AG04449 (cell line): ENCODE results near the gene LIF.

Source experiments
- CTCF ChIA-PET: fragments of 350-600 bp; formaldehyde crosslinking; extraction: SDS; loops from one replicate; lab custom pipeline; 2021; ENCODE audit warnings: antibody characterized with exemption; lab: Yijun Ruan, JAX
- POLR2A ChIA-PET: fragments of 400-600, 350-600 bp; formaldehyde crosslinking; extraction: SDS; loops from one replicate; lab custom pipeline; 2020; ENCODE audit warnings: antibody characterized with exemption, inconsistent platforms; lab: Yijun Ruan, JAX
- DNase-seq: peaks from one replicate; pipeline ENCODE4 v3.0.0-alpha.2; 2010; ENCODE audit warnings: low read depth, low spot score
- H3K4me3 ChIP-seq: 2 replicates; pipeline ENCODE4 v1.5.1; 2011; ENCODE audit warnings: low read depth, mild to moderate bottlenecking, control low read depth, low read length
- TF ChIP-seq, protein P1 (sequence below): IDR thresholded peaks from one replicate; pipeline ENCODE4 v1.5.1; 2011; ENCODE audit warnings: mild to moderate bottlenecking, moderate library complexity, low read length, control low read depth, inconsistent platforms; ENCODE audit not compliant: insufficient read depth; ENCODE audit errors: missing control alignments

Gene LIF

DNA sequence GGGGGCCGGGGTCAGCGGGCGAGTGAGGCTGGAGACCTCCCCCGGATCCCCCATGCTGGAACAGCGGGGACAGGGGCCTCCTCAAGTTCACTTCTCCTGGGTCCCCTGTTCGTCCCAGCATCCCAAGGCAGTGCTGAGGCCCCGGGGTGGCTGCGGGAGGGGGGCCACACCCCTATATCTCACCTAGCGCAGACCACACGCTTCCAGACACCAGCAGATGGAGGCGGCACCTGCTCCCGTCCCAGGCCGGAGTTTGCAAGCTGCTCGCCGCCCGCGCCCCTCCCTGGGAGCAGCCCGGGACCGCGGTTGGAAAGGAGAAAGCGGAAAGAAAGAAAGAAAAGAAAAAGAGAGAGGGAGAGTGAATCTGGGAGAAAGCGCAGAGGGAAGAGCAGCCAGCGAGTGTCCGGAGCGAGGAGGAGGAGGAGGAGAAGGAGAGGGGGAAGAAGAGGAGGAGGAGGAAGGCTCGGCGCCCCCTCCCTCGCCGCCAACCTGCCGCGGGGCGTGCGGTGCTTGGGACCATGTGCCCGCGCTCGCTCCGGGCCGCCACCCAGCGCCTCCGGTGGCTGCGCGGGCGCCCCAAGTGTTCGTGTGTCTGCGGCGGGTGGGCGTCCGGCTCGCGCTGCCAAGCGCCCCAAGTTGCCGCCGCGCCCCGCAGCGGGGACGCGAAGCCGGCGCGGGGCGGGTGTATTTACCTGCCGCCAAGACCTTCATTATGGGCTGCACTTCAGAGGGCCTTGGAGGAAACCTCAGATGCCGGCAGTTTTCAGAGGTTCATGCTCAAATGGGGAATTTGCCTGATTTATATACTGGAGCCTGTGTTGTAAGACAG is at the start of gene LIF:
LIF (minus strand) TSS at position 775 of the 829 bp plus-strand sequence; CDS start at position 711, 64 bp downstream.
- ChIA-PET CTCF (interaction anchor here (1.0 to 3.8 kb wide), 4 partner anchors 8 to 142 kb away, joined by 3 to 19 read pairs (median 4); no protein-coding TSS in a partner anchor), POLR2A (interaction anchor here (0.6 to 1.5 kb wide), 4 partner anchors 11 to 882 kb away, joined by 3 to 8 read pairs (median 6); no protein-coding TSS in a partner anchor)
- DNase-seq, result no peak
- TF ChIP-seq, protein P1, sequence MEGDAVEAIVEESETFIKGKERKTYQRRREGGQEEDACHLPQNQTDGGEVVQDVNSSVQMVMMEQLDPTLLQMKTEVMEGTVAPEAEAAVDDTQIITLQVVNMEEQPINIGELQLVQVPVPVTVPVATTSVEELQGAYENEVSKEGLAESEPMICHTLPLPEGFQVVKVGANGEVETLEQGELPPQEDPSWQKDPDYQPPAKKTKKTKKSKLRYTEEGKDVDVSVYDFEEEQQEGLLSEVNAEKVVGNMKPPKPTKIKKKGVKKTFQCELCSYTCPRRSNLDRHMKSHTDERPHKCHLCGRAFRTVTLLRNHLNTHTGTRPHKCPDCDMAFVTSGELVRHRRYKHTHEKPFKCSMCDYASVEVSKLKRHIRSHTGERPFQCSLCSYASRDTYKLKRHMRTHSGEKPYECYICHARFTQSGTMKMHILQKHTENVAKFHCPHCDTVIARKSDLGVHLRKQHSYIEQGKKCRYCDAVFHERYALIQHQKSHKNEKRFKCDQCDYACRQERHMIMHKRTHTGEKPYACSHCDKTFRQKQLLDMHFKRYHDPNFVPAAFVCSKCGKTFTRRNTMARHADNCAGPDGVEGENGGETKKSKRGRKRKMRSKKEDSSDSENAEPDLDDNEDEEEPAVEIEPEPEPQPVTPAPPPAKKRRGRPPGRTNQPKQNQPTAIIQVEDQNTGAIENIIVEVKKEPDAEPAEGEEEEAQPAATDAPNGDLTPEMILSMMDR, result peak; percentile 30
- peak within 1 kb of the TSS; percentile 75 for H3K4me3 ChIP-seq

DNA sequence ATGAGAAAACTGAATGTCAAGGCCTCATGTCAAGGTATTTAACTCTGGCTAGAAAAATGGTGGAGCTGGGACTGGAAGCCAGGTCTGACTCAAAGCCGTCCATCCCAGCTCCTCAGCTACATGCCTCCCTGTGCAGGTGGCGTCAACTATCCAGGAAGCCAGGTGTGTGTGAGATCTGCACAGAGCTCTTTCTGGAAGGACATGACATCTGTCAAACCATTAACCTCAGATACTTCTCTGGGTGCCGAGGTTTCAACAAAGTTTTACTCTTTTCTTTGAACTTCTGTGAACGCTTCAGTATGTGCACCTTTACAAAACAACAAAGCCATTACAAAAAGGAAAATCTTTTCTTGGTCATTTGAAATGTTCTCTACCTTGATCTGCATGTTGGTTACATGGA is 49.8 kb upstream of the LIF start:
- POLR2A ChIA-PET, result no interaction called here
- CTCF ChIA-PET, result interaction anchor here (0.8 to 9.9 kb wide), 5 partner anchors 7 to 91 kb away, joined by 3 to 79 read pairs (median 3); partner anchors contain the start of gene CASTOR1
- no peak overlapping the region for H3K4me3 ChIP-seq
- TF ChIP-seq, protein P1, result no peak
- no peak for DNase-seq

DNA sequence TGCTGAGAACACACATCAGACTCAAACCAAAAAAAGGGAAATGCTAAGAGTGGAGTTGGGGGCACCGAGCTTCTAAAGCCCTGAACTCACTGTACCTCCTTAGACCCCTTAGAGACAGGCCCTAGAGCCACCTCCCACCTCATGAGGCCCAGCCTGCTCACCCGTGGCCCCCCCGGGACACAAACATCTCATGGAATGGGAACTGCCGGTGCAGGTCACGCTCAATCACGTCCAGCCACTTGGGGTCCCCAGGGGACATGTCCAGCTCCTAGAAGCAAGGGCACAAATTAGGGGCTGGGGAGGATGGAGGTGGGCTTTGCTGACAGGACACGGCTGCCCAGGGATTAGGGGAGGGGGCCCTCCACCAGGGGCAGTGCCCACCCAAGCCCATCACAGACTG is 49.0 kb upstream of the LIF start:
- no peak overlapping the region for H3K4me3 ChIP-seq
- TF ChIP-seq, protein P1, result no peak
- CTCF ChIA-PET, result interaction anchor here (0.8 to 9.9 kb wide), 6 partner anchors 6 to 92 kb away, joined by 3 to 79 read pairs (median 3); partner anchors contain the start of gene CASTOR1
- POLR2A ChIA-PET, result no interaction called here
- no peak for DNase-seq

DNA sequence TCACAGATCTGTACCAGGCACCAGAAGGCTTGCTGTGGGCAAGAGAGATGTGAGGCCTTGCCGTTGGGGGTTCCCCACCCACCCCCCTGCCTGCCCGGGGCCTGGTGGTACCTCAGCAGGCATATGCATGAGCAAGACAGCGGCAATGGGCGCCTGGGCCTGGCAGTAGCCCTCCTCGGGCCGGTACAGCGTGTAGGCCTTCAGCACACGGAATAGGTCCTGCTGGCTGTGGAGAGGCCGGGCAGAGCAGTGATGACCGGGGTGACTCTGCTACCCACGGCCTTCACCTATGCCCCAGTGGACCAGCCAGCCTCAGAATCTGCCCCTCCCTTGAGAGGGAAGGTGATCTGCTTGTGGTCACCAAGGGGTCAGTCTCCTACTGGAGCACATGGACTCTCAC is 48.3 kb upstream of the LIF start:
- TF ChIP-seq, protein P1, result no peak
- ChIA-PET POLR2A (no interaction called here), CTCF (interaction anchor here (1.2 to 1.5 kb wide), 4 partner anchors 9 to 187 kb away, joined by 3 to 4 read pairs (median 3); no protein-coding TSS in a partner anchor)
- no peak for DNase-seq
- no peak overlapping the region for H3K4me3 ChIP-seq

DNA sequence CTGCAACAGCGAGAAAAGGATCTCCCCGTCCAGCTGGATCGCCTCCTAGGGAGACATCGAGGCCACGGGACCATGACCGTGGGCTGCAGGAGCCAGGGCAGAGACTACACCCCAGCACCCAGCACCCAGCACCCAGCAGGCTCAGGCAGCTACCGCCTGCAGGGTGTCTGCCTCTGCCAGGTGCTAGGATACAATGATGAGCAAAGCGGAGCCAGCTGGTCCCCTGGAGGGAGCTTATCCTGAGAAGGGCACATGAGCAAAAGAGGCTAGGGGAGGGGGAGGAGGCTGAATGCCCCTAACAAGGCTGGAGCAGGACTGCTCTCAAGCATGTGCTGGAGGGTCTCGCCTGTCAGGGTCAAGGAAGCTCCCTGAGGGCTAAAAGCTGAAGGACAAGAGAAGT is 47.5 kb upstream of the LIF start:
- TF ChIP-seq, protein P1, result no peak
- ChIA-PET CTCF (interaction anchor here (1.3 kb wide), 1 partner anchor 186 kb away, joined by 3 read pairs; no protein-coding TSS in a partner anchor), POLR2A (no interaction called here)
- no peak overlapping the region for H3K4me3 ChIP-seq
- no peak for DNase-seq

DNA sequence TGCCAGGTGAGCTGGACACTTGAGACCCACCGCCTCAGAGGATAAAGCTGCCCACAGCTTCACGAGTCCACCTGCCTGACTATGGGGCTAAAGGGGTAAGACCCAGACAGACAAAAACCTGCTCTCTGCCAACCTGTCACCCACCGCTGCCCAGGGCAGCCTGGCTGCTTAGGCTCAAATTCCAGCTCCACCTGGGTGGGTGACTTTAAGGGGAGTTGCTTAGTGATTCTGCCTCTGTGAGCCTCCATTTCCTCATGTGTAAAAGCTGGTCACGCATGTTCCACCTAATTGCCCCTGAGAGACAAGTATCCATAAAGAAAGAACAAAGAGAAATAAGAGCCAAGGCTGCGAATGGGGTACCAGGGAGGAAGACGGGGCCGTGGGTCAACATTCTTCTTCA is 46.5 kb upstream of the LIF start:
- TF ChIP-seq, protein P1, result no peak
- ChIA-PET POLR2A (no interaction called here), CTCF (interaction anchor here (0.6 kb wide), 1 partner anchor 497 kb away, joined by 3 read pairs; no protein-coding TSS in a partner anchor)
- H3K4me3 ChIP-seq, result no peak overlapping the region
- no peak for DNase-seq
